Type B pancreatic cell (in vitro differentiated cells): ENCODE measurements around the gene F5. TPM values are rescaled to one million over a fixed set of nuclear protein-coding genes. Genes with fewer than 3 reads are reported as not detected.

Experiments used
- DNase-seq: peaks from one replicate; pipeline ENCODE4 v3.0.0; 2021; ENCODE audit warnings: mixed read lengths; ENCODE audit not compliant: unreplicated experiment; ENCODE audit errors: extremely low spot score
- H3K27ac Mint-ChIP-seq: 2 replicates; pipeline ENCODE4 v1.8.0; 2021; ENCODE audit warnings: mild to moderate bottlenecking, mixed read lengths
- H3K27me3 Mint-ChIP-seq: 2 replicates; pipeline ENCODE4 v1.8.0; 2021; ENCODE audit warnings: mixed read lengths
- H3K36me3 Mint-ChIP-seq: 2 replicates; pipeline ENCODE4 v1.8.0; 2021; ENCODE audit warnings: mixed read lengths
- H3K4me1 Mint-ChIP-seq: one replicate; pipeline ENCODE4 v1.8.0; 2021; ENCODE audit warnings: mixed read lengths; ENCODE audit not compliant: unreplicated experiment
- H3K4me3 Mint-ChIP-seq: 2 replicates; pipeline ENCODE4 v1.8.0; 2021; ENCODE audit warnings: mild to moderate bottlenecking, mixed read lengths
- H3K9me3 Mint-ChIP-seq: 2 replicates; pipeline ENCODE4 v1.8.0; 2021; ENCODE audit warnings: mixed read lengths
- CTCF ChIP-seq: fragments of 200-600 bp; sonication (generic); conservative IDR thresholded peaks from 2 replicates; pipeline ENCODE4 v1.5.0; 2021; ENCODE audit warnings: antibody characterized with exemption, mild to moderate bottlenecking
- total RNA-seq: library from RNA; stranded (reverse); gene quantifications from 2 replicates; pipeline ENCODE4 v1.2.1, GENCODE V29; 2021; ENCODE audit warnings: low replicate concordance

F5 gene
- total RNA-seq, 1 donor from 2014 or later: 5.5 TPM

GRCh38 chr1:169601096-169601881 lies 15.0 kb upstream of the F5 start:
- DNase-seq: no peak
- Mint-ChIP-seq H3K4me1 (no peaks in the 10 kb centered on the region), H3K4me3 (no peak overlapping the region), H3K36me3 (no peaks in the 10 kb centered on the region), H3K27me3 (peaks cover 11% of the 10 kb centered on the region), H3K9me3 (no peaks in the 10 kb centered on the region), H3K27ac (no peak overlapping the region)
- TF ChIP-seq CTCF: peak; percentile 64

- Mint-ChIP-seq H3K27ac (no peak overlapping the region), H3K36me3 (no peaks in the 10 kb centered on the region), H3K27me3 (peaks cover 29% of the 10 kb centered on the region), H3K4me1 (no peaks in the 10 kb centered on the region), H3K4me3 (no peak overlapping the region), H3K9me3 (no peaks in the 10 kb centered on the region)
- TF ChIP-seq CTCF: no peak
- no peak for DNase-seq
Measured at GRCh38 chr1:169595764-169596711, 9.8 kb upstream of the F5 start.

- Mint-ChIP-seq H3K9me3 (no peaks in the 10 kb centered on the region), H3K36me3 (no peaks in the 10 kb centered on the region), H3K4me3 (no peak overlapping the region), H3K27ac (no peak overlapping the region), H3K4me1 (no peaks in the 10 kb centered on the region), H3K27me3 (peaks cover 31% of the 10 kb centered on the region)
- TF ChIP-seq CTCF: no peak
- no peak for DNase-seq
Measured at GRCh38 chr1:169594391-169594790, 8.1 kb upstream of the F5 start.

- DNase-seq: no peak
- H3K27ac Mint-ChIP-seq: no peak overlapping the region
- no peaks in the 10 kb centered on the region for H3K9me3 Mint-ChIP-seq
- no peak for TF ChIP-seq CTCF
- H3K4me1 Mint-ChIP-seq: peaks cover 4% of the 10 kb centered on the region
- peaks cover 44% of the 10 kb centered on the region for H3K27me3 Mint-ChIP-seq
- no peaks in the 10 kb centered on the region for H3K36me3 Mint-ChIP-seq
- H3K4me3 Mint-ChIP-seq: no peak overlapping the region
Measured at GRCh38 chr1:169590932-169591331, 4.7 kb upstream of the F5 start.

- Mint-ChIP-seq H3K36me3 (no peaks in the 10 kb centered on the region), H3K9me3 (no peaks in the 10 kb centered on the region), H3K27ac (no peak overlapping the region), H3K4me3 (no peak overlapping the region), H3K27me3 (peaks cover 45% of the 10 kb centered on the region), H3K4me1 (peaks cover 4% of the 10 kb centered on the region)
- TF ChIP-seq CTCF: no peak
- no peak for DNase-seq
Measured at GRCh38 chr1:169588785-169589485, 2.7 kb upstream of the F5 start.
